Measurements from ENCODE around the gene IGF1.
"Not testable (repeated sequence)": the region's sequence is repeated elsewhere in the genome, so short reads cannot be mapped to it uniquely, and the experiment has no call there.

The IGF1 gene

DNA sequence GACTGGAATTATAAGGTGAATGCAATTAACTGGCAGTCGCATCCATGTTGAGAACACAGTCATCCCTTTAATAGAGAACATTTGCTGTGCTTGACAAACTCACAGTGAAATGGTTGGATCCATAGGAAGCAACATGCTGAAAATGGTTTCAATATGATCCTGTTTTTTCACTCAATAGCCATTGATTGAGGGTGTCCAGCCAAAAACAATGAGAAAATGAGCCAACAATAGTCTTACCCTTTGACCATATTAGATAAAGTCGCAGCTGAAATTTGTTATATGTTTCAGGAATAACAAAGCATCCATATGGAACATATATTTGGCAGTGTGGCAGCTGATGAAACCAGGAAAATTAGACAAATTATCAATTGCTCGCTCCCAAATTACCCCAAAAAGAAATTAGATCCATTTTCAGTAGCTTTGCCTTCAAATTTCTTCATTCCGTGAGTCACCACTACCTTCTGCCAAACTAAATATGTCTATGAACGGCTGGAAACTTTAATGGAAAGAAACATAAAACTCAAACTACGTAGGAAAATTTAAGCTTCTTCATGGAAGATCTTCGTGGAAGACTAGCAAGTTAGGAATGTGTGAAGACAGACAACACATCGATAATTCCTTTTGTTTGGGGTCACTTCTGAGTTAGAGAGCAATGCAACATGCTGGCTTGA is 17.4 kb downstream of the IGF1 start:
- DNase-seq (ENCODE audit: low read depth, low spot score): no peak

DNA sequence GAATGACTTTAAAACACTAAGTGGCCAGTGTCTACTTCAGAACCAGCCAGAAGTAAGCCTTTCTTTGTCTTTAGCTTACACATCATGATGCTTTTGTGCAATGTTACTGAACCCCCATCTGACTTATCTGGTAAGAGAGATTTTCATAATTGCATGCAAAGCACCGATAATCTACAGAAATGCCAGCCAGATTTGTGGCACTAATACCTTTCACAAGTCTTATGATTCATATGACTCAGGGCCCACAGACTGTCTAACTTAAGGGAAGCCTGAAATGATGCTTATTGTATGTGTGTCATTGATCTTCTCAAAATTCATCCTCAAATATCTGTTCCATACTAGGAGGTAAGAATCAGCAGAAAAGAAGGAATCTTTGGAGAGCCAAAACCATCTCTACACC is 18.0 kb downstream of the IGF1 start:
- DNase-seq (ENCODE audit: low read depth, low spot score): no peak

DNA sequence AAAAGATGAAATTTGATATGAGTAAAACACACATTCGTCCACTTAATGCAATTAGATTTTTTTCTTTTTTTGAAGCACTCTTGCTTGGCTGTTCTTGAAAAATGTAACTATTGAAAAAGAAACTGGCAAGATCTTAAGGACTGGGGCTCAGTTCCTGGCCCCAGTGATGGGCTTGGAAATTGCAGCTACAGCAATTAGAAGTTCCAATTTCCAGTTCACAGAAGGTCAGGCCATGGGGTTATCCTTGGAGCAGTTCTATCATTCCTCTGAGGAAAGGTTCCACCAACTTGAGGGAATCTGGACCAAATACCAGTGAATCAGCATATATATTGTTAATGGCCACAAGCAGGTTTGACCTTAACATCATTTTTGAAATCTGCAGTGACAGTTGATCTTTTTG is 18.9 kb downstream of the IGF1 start:
- DNase-seq (ENCODE audit: low read depth, low spot score): no peak

DNA sequence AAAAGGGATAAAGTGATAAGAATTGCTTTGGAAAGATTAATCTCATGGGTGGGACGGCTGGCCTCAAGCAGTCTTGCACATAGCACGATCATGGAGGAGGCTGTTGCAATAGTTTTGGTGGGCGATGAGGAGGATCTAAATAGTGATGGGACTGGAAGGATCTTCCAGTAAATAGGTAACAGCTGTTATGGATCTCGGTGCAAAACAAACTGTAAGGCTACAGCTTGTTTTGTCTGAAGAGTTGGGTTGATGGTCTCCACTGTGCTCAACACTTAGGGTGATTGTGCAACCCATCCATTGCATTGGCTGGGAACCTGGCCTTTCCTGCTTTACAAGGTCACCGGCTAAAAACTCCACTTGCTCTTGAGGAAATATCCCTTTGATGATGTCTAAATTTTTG is 21.0 kb downstream of the IGF1 start:
- no peak for DNase-seq (ENCODE audit: low read depth, low spot score)

DNA sequence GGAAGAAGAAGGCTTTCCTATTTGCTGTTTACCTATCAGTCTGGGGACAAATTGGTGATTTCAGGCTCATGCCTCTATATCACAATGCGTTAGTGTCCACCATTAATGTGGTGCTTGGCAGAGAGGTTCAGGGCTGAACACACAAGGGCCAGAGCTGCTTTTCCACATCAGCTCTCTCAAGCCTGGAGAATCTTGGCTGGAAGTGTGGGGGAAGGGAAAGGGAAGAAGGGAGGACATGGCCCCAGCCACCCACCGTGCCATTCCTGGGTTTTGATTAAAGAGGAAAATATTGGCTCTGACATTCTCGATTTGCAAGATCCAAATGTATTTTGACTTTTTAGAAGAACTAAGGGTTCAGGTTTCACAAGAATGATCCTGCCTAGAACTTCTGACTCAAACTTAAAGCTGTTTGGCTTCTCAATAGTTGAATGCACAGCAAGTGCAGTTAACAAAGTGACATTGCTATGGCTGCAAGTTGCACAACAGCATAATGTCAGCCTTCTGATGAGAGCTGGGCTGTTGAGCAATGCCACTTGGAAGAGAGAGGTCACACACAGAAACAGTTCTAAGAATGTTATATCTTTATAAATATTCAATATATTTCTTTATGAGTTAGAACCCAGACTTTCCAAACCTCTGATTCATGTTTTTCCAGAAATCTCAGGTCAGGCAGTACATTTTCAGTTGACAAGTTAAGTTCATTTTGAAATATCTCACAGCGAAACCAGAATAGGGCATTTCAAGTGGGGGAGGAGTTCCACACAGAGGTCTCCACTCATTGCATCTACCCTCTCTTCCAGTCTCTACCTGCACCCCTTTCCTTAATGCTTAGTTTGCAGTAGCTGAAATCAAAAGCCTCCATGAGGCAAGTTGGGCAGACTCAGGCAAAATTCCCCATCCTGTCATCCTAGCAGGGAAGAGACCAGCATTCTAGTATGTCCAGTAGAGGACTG is 25.3 kb downstream of the IGF1 start:
- DNase-seq (ENCODE audit: low read depth, low spot score): no peak

DNA sequence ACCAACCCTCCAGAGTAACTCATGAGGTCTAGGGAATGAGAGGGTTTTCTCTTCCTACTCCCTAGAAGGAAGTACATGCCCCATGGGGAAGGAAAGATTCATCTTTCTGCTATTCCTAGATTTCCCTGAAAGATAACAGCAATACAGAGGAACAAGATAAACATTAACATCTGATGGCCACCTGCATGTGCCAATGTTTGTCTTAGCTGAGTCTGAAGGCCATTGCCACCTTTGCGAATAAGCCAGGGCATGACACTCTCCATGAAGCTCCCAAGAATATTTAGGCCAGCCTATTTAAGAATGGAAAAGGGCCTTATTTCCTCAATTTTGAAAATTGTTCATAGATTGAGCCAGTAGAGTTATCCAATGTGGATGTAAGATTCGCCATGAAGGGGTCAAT is 26.0 kb downstream of the IGF1 start:
- DNase-seq (ENCODE audit: low read depth, low spot score): no peak

DNA sequence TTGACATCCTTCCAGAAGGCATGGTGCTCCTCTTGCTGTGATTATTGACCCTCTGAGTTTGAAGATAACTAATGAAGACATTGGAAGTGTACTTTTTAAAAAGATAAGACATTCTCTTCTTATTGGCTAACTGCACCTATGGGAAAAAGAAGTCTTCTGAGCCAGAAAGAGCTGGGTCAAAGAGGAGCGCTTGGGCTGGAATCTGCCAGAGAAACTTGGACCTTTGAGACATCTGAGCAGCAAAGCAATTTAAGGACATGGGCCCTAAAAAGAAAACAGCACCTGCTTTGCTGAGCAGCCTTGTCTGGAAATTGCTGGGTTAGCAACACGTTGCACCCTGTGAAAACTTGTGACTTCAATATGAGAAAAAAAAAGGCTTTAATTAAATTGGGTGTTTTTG is 27.8 kb downstream of the IGF1 start:
- DNase-seq (ENCODE audit: low read depth, low spot score): no peak

DNA sequence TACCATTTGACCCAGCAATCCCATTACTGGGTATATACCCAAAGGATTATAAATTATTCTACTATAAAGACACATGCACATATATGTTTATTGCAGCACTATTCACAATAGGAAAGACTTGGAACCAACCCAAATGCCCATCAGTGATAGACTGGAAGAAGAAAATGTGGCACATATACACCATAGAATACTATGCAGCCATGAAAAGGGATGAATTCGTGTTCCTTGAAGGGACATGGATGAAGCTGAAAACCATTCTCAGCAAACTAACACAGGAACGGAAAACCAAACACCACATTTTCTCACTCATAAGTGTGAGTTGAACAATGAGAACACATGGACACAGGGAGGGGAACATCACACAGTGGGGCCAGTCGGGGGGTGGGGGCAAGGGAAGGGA is 31.3 kb downstream of the IGF1 start:
- not testable (repeated sequence) for DNase-seq (ENCODE audit: low read depth, low spot score)

DNA sequence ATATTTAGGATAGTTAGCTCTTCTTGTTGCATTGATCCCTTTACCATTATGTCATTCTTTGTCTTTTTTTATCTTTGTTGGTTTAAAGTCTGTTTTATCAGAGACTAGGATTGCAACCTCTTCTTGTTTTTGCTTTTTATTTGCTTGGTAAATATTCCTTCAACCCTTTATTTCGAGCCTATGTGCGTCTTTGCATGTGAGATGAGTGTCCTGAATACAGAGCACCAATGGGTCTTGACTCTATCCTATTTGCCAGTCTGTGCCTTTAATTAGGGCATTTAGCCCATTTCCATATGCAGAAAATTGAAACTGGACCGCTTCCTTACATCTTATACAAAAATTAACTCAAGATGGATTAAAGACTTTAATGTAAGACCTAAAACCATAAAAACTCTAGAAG is 32.9 kb downstream of the IGF1 start:
- not testable (repeated sequence) for DNase-seq (ENCODE audit: low read depth, low spot score)

DNA sequence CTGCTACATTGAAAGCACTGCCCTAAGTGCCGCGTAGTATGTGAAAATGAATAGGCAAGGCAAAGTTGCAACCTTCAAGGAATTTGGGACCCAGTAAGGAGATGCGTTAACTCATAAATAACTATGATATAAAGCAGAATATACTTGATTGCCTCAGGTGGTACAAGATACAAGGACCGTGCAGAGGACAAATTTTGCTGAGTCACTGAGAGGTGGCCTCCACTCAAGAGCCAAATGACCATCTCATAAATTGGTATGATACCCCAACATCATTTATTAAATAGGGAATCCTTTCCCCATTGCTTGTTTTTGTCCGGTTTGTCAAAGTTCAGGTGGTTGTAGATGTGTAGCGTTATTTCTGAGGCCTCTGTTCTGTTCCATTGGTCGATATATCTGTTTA is 35.7 kb downstream of the IGF1 start:
- no peak for DNase-seq (ENCODE audit: low read depth, low spot score)

DNA sequence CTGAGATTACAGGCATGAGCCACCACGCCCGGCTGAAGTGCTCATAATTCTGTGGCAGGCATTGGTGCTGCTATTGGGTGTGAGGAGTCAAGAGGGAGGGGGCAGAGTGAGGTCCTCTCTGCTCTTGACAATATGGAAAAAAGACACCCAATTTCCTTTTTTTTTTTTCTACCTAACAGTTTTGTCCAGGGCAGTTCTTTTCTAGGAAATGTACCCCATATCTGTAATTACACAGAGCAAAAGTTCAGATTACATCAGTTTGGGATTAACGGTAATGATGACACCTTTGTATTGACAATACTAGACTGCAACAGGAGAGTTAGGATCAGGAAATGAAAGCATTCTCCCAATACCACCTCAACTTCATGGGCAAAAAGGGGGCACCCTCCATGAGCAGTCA is 36.3 kb downstream of the IGF1 start:
- no peak for DNase-seq (ENCODE audit: low read depth, low spot score)

DNA sequence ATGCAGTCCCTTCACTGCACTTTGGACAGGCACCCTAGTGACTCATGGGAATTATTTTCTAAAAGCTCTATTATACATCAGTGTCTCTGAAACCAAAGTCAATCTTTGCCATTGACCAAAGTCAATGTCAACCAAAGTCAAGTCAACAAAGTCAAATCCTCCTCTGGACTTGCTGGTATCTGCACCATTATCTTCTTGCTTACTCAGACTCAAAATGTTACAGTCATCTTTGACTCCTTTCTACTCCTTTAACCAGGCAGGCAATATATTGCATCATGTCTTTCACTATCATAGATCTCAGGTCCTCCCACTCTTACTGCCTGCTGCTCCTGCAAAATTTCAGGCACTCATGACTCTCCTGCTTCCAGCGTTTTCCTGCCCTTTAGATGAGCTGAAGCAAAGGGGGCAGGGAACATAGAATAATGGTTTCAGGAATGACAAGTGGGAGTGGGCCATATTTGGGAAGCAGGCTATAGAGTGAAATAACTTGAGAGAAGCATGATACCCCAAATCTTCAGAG is 39.2 kb downstream of the IGF1 start:
- no peak for DNase-seq (ENCODE audit: low read depth, low spot score)

DNA sequence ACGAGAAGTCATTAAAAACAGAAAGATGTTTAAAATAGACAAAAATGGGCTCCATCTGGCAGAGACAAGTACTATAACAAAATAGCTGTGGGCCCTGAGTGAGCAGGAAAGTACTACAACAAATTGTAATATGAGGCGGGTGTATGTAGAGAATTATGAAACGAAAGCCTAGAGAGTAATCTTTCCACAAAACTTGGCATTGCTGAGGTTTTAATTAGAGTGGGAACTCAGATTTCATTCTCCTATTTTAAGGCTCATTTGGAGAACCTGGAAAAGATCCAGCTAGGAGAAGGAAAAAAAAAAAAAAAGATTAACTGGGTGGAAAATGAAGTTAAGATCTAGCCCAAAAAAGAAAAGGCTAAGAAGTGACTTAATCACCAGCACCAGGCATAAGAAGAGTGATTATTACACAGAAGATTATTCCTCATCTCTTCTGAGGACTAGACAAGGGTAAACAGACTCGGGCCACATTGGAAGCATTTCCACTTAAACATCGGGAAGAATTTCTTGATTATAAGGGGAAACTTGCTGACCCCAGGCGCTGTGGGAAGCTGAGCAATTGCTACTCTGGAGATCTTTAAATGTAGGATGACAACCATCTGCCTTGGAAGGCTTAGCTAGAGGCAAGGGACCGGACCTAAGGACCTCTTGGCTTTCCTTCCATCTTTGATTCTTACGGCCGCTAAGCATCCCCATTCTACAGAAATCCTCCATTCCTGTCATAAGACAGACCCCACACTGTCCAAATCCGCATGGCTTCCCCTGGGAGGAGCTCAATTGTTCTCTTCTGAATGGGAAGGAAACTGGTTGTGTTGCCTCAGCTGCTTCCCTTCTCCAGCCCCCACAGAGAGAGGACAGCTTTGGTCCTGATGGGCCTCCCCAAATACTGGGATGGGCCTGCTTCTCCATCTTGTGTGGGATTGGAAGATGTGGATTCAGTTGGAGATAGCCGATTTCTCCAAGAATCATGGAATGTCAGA is 40.6 kb downstream of the IGF1 start:
- no peak for DNase-seq (ENCODE audit: low read depth, low spot score)

DNA sequence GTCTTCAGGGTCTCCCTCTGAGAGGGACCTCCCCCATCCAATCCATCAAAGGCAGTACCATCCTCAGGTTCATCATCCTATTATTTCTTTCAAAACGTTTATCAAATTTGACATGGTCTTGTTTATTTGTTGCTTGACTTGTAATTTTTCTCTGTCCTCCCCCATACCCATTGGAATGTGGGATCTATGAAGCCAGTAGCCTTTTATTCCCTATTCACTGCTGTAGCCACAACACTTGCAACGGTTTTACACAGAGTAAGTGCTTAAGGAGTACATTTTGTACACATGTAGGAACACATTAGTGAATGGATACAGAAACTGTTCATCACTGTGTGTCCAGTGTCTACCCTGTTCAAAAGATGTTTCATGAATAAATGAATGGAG is 41.5 kb downstream of the IGF1 start:
- DNase-seq (ENCODE audit: low read depth, low spot score): no peak

DNA sequence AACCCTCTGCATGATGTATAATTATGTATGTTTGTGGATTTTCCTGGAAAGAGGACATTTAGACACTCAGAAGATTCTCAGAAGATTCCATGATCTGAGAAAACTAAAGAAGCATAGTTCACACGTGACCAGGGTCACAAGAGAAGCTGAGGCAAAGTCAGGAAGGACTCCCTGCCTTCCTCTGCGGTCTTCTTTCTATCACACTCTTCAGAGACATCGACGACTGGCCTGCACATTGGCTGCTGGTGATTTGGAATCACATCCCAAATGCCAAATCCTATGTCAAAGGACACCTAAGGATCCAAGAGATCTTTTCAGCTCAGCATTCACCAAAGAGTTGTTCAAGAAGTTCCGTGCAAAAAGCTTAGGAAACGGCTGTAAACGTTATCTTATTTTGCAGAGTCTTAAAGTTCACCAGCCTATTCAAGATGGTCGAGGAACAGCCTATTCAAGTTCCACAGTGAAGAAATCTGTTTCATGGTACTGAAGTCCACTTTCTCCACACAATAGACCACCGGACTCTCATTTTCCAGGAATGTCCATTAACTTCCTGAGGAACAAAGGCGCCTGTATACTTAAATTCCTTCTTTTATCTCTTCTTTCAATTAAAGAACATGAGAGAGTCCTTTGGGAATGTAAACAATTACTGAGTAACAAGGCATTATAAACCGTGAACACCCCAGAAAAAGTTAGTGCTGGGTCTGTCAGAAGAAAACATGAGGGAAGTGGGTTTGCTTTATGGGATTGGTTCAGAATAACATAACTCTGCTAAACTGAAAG is 42.1 kb downstream of the IGF1 start:
- DNase-seq (ENCODE audit: low read depth, low spot score): no peak

DNA sequence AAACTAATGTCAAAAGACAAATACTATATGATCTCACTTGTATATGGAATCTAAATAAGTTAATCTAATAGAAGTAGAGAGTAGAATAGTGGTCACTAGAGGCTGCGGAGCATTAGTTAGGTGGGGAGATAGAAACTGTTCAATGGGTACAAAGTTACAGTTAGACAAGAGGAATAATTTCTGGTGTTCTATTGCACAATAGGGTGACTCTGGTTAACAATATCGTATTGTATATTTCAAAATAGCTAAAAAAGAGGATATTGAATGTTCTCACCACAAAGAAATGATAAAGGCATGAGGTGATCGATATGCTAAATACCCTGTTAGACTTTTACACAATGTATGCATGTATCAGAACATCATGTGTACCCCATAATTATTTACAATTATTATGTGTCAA is 42.9 kb downstream of the IGF1 start:
- DNase-seq (ENCODE audit: low read depth, low spot score): no peak

DNA sequence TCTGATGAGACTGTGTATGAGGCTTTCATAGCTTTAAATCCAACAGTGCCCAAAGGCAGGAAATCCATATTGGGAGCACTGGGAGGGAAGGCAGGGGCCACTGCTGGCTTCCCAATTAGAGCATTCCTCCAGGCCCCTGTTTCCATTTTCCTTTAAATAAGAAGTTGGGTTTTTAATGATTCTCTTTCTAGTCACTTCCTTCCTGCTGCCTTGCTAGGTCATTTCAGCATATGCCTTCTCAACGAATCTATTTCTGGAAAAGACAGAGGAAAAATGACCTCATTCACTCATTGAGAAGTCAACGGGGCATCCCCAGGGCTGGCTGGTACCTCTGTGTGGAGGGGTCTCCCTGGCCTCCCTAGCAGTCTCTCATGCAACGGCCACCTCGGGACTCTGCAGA is 43.5 kb downstream of the IGF1 start:
- DNase-seq (ENCODE audit: low read depth, low spot score): no peak

DNA sequence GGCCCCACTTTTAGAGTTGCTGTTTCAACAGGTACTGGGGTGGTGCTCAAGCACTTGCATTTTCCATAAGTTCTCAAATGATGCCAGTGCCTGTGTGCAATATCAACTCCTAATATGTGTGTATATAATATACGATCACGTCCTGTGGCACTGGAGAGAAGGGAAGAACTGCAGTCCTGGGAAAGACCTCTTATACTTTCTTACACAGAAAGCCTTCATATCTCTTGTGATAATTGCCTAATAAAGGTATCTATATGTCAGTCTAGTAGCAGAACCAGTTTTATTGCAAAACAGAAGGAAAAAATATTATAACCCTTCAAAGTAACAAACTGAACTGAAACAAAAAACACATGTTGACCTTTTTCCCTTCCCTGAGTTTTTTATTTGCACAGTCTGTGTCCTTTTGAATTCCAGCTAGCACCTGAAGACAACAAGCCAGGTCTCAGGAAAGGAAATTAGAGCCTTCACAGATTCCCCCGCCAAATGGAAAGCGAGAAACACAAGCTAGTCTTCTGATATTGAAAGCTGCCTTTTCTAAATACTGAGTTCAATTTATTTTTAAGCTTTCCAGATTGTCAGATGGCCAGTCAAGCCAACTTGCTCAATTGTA is 44.4 kb downstream of the IGF1 start:
- no peak for DNase-seq (ENCODE audit: low read depth, low spot score)

DNA sequence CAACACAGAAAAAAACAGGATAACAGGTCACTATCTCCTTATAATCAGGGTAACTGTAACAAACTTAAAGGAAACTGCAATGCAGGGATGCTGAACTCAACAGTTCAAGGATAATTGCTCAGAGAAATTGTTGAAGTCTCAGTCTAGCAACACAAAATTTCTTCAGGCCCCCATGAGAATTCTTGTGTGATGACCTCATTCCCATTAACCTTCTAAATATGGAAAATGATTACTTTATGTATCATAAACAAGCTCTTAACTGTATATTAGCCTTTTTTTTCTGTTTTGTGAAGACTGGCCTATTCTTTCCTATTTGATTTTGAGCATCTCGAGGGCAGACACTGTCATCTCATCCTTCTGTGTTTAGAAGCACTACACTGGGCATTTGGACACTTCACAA is 47.1 kb downstream of the IGF1 start:
- no peak for DNase-seq (ENCODE audit: low read depth, low spot score)

DNA sequence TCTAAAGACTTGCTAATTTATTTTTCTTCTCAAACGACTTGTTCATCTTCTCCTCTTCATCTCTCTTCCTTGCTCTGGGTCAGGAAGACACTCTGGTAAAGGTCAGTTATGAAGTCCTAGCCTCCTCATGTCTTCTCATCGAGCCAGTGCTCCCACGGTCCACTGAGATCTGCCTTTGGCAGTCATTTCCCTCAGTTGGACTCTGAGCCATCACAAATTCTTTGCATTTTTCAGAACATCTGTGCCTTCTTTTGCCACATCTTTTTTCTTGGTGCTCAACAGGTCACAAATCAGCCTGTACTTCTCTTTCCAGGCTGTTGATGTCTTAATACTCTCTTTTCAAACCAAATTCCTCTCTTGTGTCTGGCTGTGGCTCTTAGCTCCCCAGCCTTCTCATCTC is 49.7 kb downstream of the IGF1 start:
- DNase-seq (ENCODE audit: low read depth, low spot score): no peak

All from iPS DF 19.7 (cell line).